ENCODE data around the gene ZNF385A.

The ZNF385A gene

DNA sequence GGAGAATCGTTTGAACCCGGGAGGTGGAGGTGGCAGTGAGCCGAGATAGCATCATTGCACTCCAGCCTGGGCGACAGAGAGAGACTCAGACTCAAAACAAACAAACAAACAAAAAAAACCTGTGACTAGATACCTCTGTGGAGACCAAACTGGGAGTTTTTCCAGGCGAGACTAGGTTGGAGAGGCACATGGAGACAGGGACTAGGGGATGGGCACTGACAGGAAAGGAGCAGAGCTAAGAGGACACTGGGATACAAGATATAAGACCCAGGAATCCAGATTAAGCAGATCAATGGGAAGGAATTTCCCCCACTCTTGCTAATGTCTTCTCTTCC lies 39.2 kb upstream of the ZNF385A start:
- no peaks in the 10 kb centered on the region; the same call in none of the 2 replicates for H3K27me3 ChIP-seq (replicated peaks; ENCODE audit: control insufficient read depth, insufficient read depth, low read length)
- no peak overlapping the region for H3K4me3 ChIP-seq (replicated peaks; ENCODE audit: low read depth, low read length)
- no peak for TF ChIP-seq CTCF (IDR thresholded peaks at IDR 0.05; ENCODE audit: insufficient read depth, low read length, poor library complexity, severe bottlenecking)
- no peak for DNase-seq (ENCODE audit: extremely low read depth, insufficient read length)
- H3K36me3 ChIP-seq (ENCODE audit: control insufficient read depth, insufficient read depth, low read length), result no peaks in the 10 kb centered on the region

DNA sequence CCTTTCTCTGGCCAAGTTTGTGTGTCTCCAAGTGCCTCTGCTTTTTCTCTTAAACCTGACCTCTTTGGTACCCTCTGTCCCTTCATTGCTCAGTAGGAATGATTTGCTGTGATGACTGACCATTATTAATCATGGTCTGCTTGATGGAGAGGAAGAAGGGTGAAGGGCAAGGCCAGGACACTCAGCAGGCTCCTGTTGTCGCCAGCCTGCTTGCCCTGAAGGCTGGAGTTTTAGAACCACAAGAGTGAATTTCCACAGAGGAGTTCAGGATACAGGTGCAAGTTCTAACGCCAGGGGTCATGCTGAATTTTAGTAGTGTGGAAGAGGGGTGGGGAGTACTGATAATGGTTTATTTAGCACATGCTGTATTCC lies 37.3 kb upstream of the ZNF385A start:
- no peaks in the 10 kb centered on the region; the same call in 1 of the 2 replicates for H3K27me3 ChIP-seq (replicated peaks; ENCODE audit: control insufficient read depth, insufficient read depth, low read length)
- H3K4me3 ChIP-seq (replicated peaks; ENCODE audit: low read depth, low read length), result no peak overlapping the region
- H3K36me3 ChIP-seq (ENCODE audit: control insufficient read depth, insufficient read depth, low read length), result no peaks in the 10 kb centered on the region
- no peak for DNase-seq (ENCODE audit: extremely low read depth, insufficient read length)
- TF ChIP-seq CTCF (IDR thresholded peaks at IDR 0.05; ENCODE audit: insufficient read depth, low read length, poor library complexity, severe bottlenecking), result no peak

GRCh38 chr12:54421175-54421878 lies 36.8 kb upstream of the ZNF385A start:
- Histone ChIP-seq H3K36me3 (ENCODE audit: control insufficient read depth, insufficient read depth, low read length) (no peaks in the 10 kb centered on the region), H3K4me3 (replicated peaks; ENCODE audit: low read depth, low read length) (no peak overlapping the region), H3K27me3 (replicated peaks; ENCODE audit: control insufficient read depth, insufficient read depth, low read length) (no peaks in the 10 kb centered on the region; the same call in 1 of the 2 replicates)
- TF ChIP-seq CTCF (IDR thresholded peaks at IDR 0.05; ENCODE audit: insufficient read depth, low read length, poor library complexity, severe bottlenecking), result no peak
- no peak for DNase-seq (ENCODE audit: extremely low read depth, insufficient read length)

- no peak overlapping the region for H3K4me3 ChIP-seq (replicated peaks; ENCODE audit: low read depth, low read length)
- no peaks in the 10 kb centered on the region; the same call in 1 of the 2 replicates for H3K27me3 ChIP-seq (replicated peaks; ENCODE audit: control insufficient read depth, insufficient read depth, low read length)
- DNase-seq (ENCODE audit: extremely low read depth, insufficient read length), result no peak
- TF ChIP-seq CTCF (IDR thresholded peaks at IDR 0.05; ENCODE audit: insufficient read depth, low read length, poor library complexity, severe bottlenecking), result no peak
- no peaks in the 10 kb centered on the region for H3K36me3 ChIP-seq (ENCODE audit: control insufficient read depth, insufficient read depth, low read length)
Measured at GRCh38 chr12:54420766-54421144, 36.2 kb upstream of the ZNF385A start.

- Histone ChIP-seq H3K27me3 (replicated peaks; ENCODE audit: control insufficient read depth, insufficient read depth, low read length) (no peaks in the 10 kb centered on the region; the same call in 1 of the 2 replicates), H3K36me3 (ENCODE audit: control insufficient read depth, insufficient read depth, low read length) (no peaks in the 10 kb centered on the region), H3K4me3 (replicated peaks; ENCODE audit: low read depth, low read length) (peak within 1 kb of the TSS; percentile 51)
- TF ChIP-seq CTCF (IDR thresholded peaks at IDR 0.05; ENCODE audit: insufficient read depth, low read length, poor library complexity, severe bottlenecking), result no peak
- no peak for DNase-seq (ENCODE audit: extremely low read depth, insufficient read length)
Measured at GRCh38 chr12:54419088-54419887, 34.8 kb upstream of the ZNF385A start, which contains the start of gene ITGA5. TSS of gene ITGA5 (minus strand) at chr12:54419266. CDS start at chr12:54419198, 68 bp downstream.
